Endothelial cell of hepatic sinusoid (primary cell): ENCODE data around the gene CUL3.
"Not testable (repeated sequence)": the region's sequence is repeated elsewhere in the genome, so short reads cannot be mapped to it uniquely, and the experiment has no call there.

Source experiments
- in situ Hi-C: cut with HindIII; loops from 2 replicates; pipeline ENCODE4 v1.10.0; 2017; ENCODE audit warnings: low sequenced_read_pairs

Gene CUL3

GRCh38 chr2:224487940-224488339 lies 97.2 kb downstream of the CUL3 start:
- in situ Hi-C loops, result not testable (repeated sequence)

- in situ Hi-C loops, result not testable (repeated sequence)
Measured at GRCh38 chr2:224485081-224486014, 99.8 kb downstream of the CUL3 start.

GRCh38 chr2:224479826-224480225 lies 105.3 kb downstream of the CUL3 start:
- in situ Hi-C loops, result loop anchor here (5.0 kb wide), 1 partner anchor 57 kb away; no protein-coding TSS in a partner anchor

- in situ Hi-C loops, result no loop called here
Measured at GRCh38 chr2:224472827-224473226, 112.3 kb downstream of the CUL3 start.

GRCh38 chr2:224472137-224472536 lies 113.0 kb downstream of the CUL3 start:
- in situ Hi-C loops, result no loop called here

GRCh38 chr2:224469374-224469964 lies 115.7 kb downstream of the CUL3 start:
- in situ Hi-C loops, result no loop called here

- in situ Hi-C loops, result no loop called here
Measured at GRCh38 chr2:224466304-224466895, 118.8 kb downstream of the CUL3 start.

GRCh38 chr2:224461391-224461790 lies 123.8 kb downstream of the CUL3 start:
- in situ Hi-C loops, result no loop called here

GRCh38 chr2:224457408-224458096 lies 127.6 kb downstream of the CUL3 start:
- in situ Hi-C loops, result no loop called here

- in situ Hi-C loops, result no loop called here
Measured at GRCh38 chr2:224453892-224454291, 131.3 kb downstream of the CUL3 start.

GRCh38 chr2:224449212-224450147 lies 135.7 kb downstream of the CUL3 start:
- in situ Hi-C loops, result no loop called here

- in situ Hi-C loops, result no loop called here
Measured at GRCh38 chr2:224448236-224448635, 136.9 kb downstream of the CUL3 start.

GRCh38 chr2:224444783-224445182 lies 140.4 kb downstream of the CUL3 start:
- in situ Hi-C loops, result no loop called here

GRCh38 chr2:224444021-224444420 lies 141.1 kb downstream of the CUL3 start:
- in situ Hi-C loops, result no loop called here

- in situ Hi-C loops, result no loop called here
Measured at GRCh38 chr2:224442071-224442967, 142.8 kb downstream of the CUL3 start.

- in situ Hi-C loops, result no loop called here
Measured at GRCh38 chr2:224440988-224441387, 144.2 kb downstream of the CUL3 start.

GRCh38 chr2:224438726-224439125 lies 146.4 kb downstream of the CUL3 start:
- in situ Hi-C loops, result no loop called here

GRCh38 chr2:224436634-224437033 lies 148.5 kb downstream of the CUL3 start:
- in situ Hi-C loops, result no loop called here

GRCh38 chr2:224434618-224435017 lies 150.5 kb downstream of the CUL3 start:
- in situ Hi-C loops, result no loop called here
